Loucy (cell line): Measurements from ENCODE around the gene MORN4.

Experiments used
- H2AFZ ChIP-seq: fragments of 200-600 bp; sonication (generic); 2 replicates; pipeline ENCODE4 v1.6.0; 2016; ENCODE audit warnings: antibody characterized with exemption, mild to moderate bottlenecking, low read length, moderate library complexity
- H3F3A ChIP-seq: fragments of 200-600 bp; 2 replicates; pipeline ENCODE4 v1.6.0; 2016; ENCODE audit warnings: antibody characterized with exemption, low read depth, mild to moderate bottlenecking
- H3K27me3 ChIP-seq: fragments of 200-600 bp; sonication (generic); 2 replicates; pipeline ENCODE4 v1.6.1; 2014; ENCODE audit warnings: low read length, mild to moderate bottlenecking; ENCODE audit not compliant: insufficient read depth, poor library complexity, severe bottlenecking
- H3K36me3 ChIP-seq: fragments of 200-600 bp; sonication (generic); 2 replicates; pipeline ENCODE4 v1.6.1; 2016; ENCODE audit warnings: low read length; ENCODE audit not compliant: insufficient read depth
- H3K4me1 ChIP-seq: fragments of 200-600 bp; sonication (generic); 2 replicates; pipeline ENCODE4 v1.5.1; 2014; ENCODE audit warnings: low read length, mild to moderate bottlenecking; ENCODE audit not compliant: insufficient read depth, poor library complexity, severe bottlenecking
- H3K4me2 ChIP-seq: fragments of 200-600 bp; sonication (generic); 2 replicates; pipeline ENCODE4 v1.6.0; 2014; ENCODE audit warnings: antibody characterized with exemption, low read length, low read depth, mild to moderate bottlenecking; ENCODE audit not compliant: poor library complexity, severe bottlenecking
- H3K4me3 ChIP-seq: fragments of 200-600 bp; sonication (generic); 2 replicates; pipeline ENCODE4 v1.5.1; 2014; ENCODE audit warnings: low read length, mild to moderate bottlenecking, mixed read lengths; ENCODE audit not compliant: poor library complexity, severe bottlenecking
- H3K79me2 ChIP-seq: fragments of 200-600 bp; sonication (generic); 2 replicates; pipeline ENCODE4 v1.6.1; 2014; ENCODE audit warnings: low read length; ENCODE audit not compliant: insufficient read depth
- H3K9ac ChIP-seq: fragments of 200-600 bp; sonication (generic); 2 replicates; pipeline ENCODE4 v1.6.0; 2014; ENCODE audit warnings: mild to moderate bottlenecking, low read depth, low read length, moderate library complexity; ENCODE audit not compliant: poor library complexity, severe bottlenecking
- H3K9me2 ChIP-seq: fragments of 200-600 bp; sonication (generic); replicated peaks from 2 replicates; pipeline ENCODE4 v1.6.1; 2016; ENCODE audit warnings: low read depth, low read length, mixed read lengths
- H3K9me3 ChIP-seq: fragments of 200-600 bp; sonication (generic); 2 replicates; pipeline ENCODE4 v1.6.1; 2014; ENCODE audit warnings: mild to moderate bottlenecking, antibody characterized with exemption, low read length, low read depth; ENCODE audit not compliant: insufficient read depth
- H4K20me1 ChIP-seq: fragments of 200-600 bp; sonication (generic); 2 replicates; pipeline ENCODE4 v1.6.0; 2014; ENCODE audit warnings: antibody characterized with exemption, low read length, mild to moderate bottlenecking; ENCODE audit not compliant: insufficient read depth, poor library complexity, severe bottlenecking
- CTCF ChIP-seq: fragments of 200-600 bp; sonication (generic); conservative IDR thresholded peaks from 2 replicates; pipeline ENCODE4 v1.5.1; 2014; ENCODE audit warnings: mild to moderate bottlenecking, antibody characterized with exemption, low read length
- EZH2phosphoT487 ChIP-seq: fragments of 200-600 bp; IDR thresholded peaks from 2 replicates; pipeline ENCODE4 v1.6.1; 2018; ENCODE audit warnings: antibody characterized with exemption, mild to moderate bottlenecking, moderate library complexity, borderline replicate concordance

MORN4 gene

DNA sequence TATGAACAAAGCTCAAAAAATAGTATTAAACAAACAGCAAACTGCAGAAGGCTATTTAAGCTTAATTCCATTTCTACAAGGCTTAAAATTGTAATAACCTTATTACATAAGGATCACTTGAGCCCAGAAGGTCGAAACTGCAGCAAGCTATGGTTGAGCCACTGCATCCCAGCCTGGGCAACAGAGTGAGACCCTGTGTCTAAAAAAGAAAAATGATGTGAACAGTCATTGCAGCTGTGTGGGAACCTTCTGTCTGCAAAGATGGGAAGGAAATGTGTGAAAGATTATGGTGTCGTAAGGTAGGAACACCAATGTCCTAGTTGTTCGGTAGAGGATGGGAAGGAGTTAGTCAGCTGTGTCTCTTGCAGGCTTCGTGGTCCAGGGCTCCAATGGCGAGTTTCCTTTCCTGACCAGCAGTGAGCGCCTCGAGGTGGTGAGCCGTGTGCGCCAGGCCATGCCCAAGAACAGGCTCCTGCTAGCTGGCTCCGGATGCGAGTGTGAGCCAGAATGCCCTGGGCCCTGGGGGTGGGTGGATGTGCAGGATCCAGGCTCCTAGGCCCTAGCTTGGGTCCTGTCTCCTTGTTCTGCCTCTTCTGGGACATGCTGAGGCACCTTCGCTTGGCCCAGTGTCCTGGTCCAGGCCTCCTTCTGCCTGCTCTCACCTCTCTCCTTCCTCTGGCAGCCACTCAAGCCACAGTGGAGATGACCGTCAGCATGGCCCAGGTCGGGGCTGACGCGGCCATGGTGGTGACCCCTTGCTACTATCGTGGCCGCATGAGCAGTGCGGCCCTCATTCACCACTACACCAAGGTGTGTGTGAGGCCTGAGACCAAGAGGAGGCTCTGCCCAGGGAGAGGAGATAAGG lies 34.7 kb downstream of the MORN4 start:
- Histone ChIP-seq H3K36me3 (no peaks in the 10 kb centered on the region), H3K79me2 (no peaks in the 10 kb centered on the region), H3K27me3 (no peaks in the 10 kb centered on the region), H3K4me2 (no peak overlapping the region), H3K9me3 (no peaks in the 10 kb centered on the region), H3K9ac (no peak overlapping the region), H3F3A (no peaks in the 10 kb centered on the region), H3K9me2 (no peaks in the 10 kb centered on the region), H3K4me3 (no peak overlapping the region), H2AFZ (no peak overlapping the region), H4K20me1 (no peaks in the 10 kb centered on the region), H3K4me1 (no peaks in the 10 kb centered on the region)
- TF ChIP-seq CTCF (no peak), EZH2phosphoT487 (no peak)

- Histone ChIP-seq H3K36me3 (no peaks in the 10 kb centered on the region), H3K4me2 (no peak overlapping the region), H3K4me3 (no peak overlapping the region), H3K9me3 (no peaks in the 10 kb centered on the region), H3K27me3 (no peaks in the 10 kb centered on the region), H4K20me1 (no peaks in the 10 kb centered on the region), H3K79me2 (no peaks in the 10 kb centered on the region), H2AFZ (no peak overlapping the region), H3K4me1 (no peaks in the 10 kb centered on the region), H3K9ac (no peak overlapping the region), H3K9me2 (no peaks in the 10 kb centered on the region), H3F3A (no peaks in the 10 kb centered on the region)
- no peak for TF ChIP-seq EZH2phosphoT487
- TF ChIP-seq CTCF: no peak
Observed at GRCh38 chr10:97597778-97598177, 35.5 kb downstream of the MORN4 start.

DNA sequence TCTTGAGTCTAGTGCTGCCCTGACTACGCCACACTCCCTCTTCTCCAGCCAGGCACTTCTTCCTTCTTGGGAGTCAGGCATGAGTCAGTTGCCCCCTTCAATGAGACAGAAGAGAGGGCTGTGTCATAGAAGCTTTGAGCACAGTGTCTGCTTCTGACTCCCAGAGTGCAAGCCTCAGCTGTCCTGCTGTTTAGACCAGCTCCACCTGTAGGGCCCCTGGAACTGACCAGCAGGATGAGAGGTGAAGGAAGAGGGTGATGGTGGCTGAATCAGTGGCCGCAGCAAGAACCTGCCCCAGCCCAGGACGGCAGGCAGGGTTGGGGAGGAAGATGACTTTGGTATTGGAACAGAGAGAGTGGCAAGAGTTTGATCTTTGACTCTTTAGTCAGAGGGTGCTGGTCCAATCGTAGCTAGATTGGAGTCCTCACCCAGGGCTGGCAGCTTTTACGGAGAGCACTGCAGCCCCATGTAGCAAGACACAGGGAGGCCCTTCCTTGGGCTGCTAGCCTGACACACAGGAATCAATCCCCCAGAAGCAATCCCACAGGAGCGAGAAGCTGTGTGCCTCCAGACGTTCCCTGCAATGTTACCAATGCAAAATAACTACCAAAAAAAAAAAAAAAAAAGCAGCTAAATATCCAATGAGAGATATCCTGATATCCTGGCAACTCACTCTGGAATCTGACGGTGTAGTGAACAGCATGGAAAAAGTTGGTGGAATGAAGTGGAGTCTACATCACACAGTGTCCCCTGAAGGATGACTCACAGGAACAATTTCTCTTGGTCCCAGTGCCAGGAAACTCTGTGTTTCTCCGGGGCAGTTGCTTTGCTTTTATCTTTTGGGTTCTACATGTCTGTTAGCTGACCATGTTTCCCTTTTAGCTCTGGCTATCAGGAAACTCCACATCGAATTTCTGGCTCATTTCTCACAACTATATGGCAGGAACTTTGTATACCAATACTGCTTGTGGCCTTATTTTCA lies 36.9 kb downstream of the MORN4 start:
- Histone ChIP-seq H3K36me3 (no peaks in the 10 kb centered on the region), H3K4me1 (no peaks in the 10 kb centered on the region), H3K4me3 (no peak overlapping the region), H2AFZ (no peak overlapping the region), H3K4me2 (no peak overlapping the region), H3K79me2 (no peaks in the 10 kb centered on the region), H3K9me2 (no peaks in the 10 kb centered on the region), H3K9me3 (no peaks in the 10 kb centered on the region), H3K9ac (no peak overlapping the region), H3F3A (no peaks in the 10 kb centered on the region), H3K27me3 (no peaks in the 10 kb centered on the region), H4K20me1 (no peaks in the 10 kb centered on the region)
- TF ChIP-seq CTCF (no peak), EZH2phosphoT487 (no peak)
